Measurements from ENCODE around the gene LTK.

DNA sequence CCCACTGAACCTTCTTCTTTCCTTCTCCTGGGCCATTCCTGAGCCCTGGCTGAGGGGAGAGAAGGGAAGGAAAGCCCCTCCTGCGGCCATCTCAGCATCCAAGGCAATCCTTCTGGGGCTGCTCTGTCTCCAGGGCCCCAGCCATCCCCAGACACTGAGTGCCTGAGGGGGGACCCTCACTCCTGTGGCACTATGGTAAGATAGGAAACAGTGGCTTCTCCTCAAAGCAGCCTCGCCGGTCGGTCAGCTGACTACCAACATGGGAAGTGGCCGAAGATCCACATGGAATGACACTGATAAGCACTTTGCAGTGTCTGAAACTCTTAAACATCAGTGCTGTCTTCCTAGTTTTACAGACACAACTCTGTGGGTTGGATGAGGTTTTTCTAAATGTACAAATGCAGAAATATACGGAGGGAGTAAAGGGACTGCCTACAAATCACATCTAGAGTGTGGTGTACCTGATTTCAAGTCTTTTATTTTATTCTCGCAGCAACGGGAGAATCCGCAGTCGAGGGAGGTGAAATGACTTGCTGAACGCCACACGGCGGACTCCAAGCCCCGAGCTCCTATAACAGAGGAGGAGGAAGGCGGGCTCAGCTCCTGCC lies 20.9 kb downstream of the LTK start:
- no peak for TF ChIP-seq POLR2A (IDR thresholded peaks at IDR 0.05)
- TF ChIP-seq, protein P1, sequence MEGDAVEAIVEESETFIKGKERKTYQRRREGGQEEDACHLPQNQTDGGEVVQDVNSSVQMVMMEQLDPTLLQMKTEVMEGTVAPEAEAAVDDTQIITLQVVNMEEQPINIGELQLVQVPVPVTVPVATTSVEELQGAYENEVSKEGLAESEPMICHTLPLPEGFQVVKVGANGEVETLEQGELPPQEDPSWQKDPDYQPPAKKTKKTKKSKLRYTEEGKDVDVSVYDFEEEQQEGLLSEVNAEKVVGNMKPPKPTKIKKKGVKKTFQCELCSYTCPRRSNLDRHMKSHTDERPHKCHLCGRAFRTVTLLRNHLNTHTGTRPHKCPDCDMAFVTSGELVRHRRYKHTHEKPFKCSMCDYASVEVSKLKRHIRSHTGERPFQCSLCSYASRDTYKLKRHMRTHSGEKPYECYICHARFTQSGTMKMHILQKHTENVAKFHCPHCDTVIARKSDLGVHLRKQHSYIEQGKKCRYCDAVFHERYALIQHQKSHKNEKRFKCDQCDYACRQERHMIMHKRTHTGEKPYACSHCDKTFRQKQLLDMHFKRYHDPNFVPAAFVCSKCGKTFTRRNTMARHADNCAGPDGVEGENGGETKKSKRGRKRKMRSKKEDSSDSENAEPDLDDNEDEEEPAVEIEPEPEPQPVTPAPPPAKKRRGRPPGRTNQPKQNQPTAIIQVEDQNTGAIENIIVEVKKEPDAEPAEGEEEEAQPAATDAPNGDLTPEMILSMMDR (IDR thresholded peaks at IDR 0.05) = no peak
